AG04450 (cell line): ENCODE measurements around the gene IL12RB2. TPM values are rescaled to one million over a fixed set of nuclear protein-coding genes. Genes with fewer than 3 reads are reported as not detected.
"Not testable (repeated sequence)": the region's sequence is repeated elsewhere in the genome, so short reads cannot be mapped to it uniquely, and the experiment has no call there.

Source experiments
- CTCF ChIA-PET: fragments of 300-600, 350-600 bp; formaldehyde crosslinking; extraction: SDS; loops from one replicate; lab custom pipeline; 2022; ENCODE audit warnings: antibody characterized with exemption, inconsistent platforms; lab: Charles Lee
- POLR2A ChIA-PET: fragments of 350-600 bp; formaldehyde crosslinking; extraction: SDS; loops from one replicate; lab custom pipeline; 2021; ENCODE audit warnings: antibody characterized with exemption, inconsistent platforms; lab: Yijun Ruan, JAX
- DNase-seq: peaks from one replicate; pipeline ENCODE4 v3.0.0-alpha.2; 2011; ENCODE audit warnings: low read depth, low spot score
- H3K27ac ChIP-seq: one replicate; pipeline ENCODE4 v1.5.1; 2012; ENCODE audit warnings: low read depth, low read length, control low read depth
- H3K27me3 ChIP-seq: one replicate; pipeline ENCODE4 v1.6.0; 2012; ENCODE audit warnings: low read length; ENCODE audit not compliant: control insufficient read depth, insufficient read depth
- H3K4me3 ChIP-seq: 2 replicates; pipeline ENCODE4 v1.5.1; 2011; ENCODE audit warnings: mild to moderate bottlenecking, low read depth, low read length, control low read depth
- H3K9me3 ChIP-seq: 2 replicates; pipeline ENCODE4 v1.5.1; 2012; ENCODE audit warnings: low read length; ENCODE audit not compliant: control insufficient read depth, insufficient read depth
- polyA plus RNA-seq: library from polyadenylated mRNA; depleted of rRNA; stranded (reverse); fragments of >200 nt; gene quantifications from 2 replicates; pipeline ENCODE4 v1.2.3, GENCODE V29; 2011
- TF ChIP-seq, protein P1 (sequence below): IDR thresholded peaks from 2 replicates; pipeline ENCODE4 v1.5.1; 2011; ENCODE audit warnings: low read depth, low read length, control low read depth, inconsistent platforms

The IL12RB2 gene
- polyA plus RNA-seq, 1 experiment, result not detected

DNA sequence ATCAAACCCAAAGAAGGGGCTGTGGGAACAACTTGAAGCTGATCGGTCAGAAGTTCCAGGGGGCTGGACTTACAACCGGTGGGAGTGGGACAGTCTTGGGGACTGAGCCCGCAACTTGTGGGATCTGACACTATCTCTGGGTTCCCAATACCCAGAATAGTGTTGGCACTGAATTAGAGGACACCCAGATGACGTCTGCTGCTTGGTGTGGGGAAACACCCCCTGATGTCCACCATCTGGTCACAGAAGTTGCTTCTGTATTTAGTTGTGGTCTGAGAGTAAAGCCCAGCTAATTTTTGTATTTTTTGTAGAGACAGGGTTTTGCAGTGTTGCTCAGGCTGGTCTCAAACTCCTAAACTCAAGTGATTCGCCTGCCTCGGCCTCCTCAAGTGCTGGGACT is 93.8 kb downstream of the IL12RB2 start:
- TF ChIP-seq, protein P1, sequence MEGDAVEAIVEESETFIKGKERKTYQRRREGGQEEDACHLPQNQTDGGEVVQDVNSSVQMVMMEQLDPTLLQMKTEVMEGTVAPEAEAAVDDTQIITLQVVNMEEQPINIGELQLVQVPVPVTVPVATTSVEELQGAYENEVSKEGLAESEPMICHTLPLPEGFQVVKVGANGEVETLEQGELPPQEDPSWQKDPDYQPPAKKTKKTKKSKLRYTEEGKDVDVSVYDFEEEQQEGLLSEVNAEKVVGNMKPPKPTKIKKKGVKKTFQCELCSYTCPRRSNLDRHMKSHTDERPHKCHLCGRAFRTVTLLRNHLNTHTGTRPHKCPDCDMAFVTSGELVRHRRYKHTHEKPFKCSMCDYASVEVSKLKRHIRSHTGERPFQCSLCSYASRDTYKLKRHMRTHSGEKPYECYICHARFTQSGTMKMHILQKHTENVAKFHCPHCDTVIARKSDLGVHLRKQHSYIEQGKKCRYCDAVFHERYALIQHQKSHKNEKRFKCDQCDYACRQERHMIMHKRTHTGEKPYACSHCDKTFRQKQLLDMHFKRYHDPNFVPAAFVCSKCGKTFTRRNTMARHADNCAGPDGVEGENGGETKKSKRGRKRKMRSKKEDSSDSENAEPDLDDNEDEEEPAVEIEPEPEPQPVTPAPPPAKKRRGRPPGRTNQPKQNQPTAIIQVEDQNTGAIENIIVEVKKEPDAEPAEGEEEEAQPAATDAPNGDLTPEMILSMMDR, result no peak
- no peaks in the 10 kb centered on the region for H3K9me3 ChIP-seq
- no peaks in the 10 kb centered on the region for H3K27me3 ChIP-seq
- POLR2A ChIA-PET, result no interaction called here
- DNase-seq, result no peak
- CTCF ChIA-PET, result interaction anchor here (0.9 kb wide), 1 partner anchor 188 kb away, joined by 4 read pairs; no protein-coding TSS in a partner anchor
- H3K4me3 ChIP-seq, result no peak overlapping the region
- no peak overlapping the region for H3K27ac ChIP-seq

DNA sequence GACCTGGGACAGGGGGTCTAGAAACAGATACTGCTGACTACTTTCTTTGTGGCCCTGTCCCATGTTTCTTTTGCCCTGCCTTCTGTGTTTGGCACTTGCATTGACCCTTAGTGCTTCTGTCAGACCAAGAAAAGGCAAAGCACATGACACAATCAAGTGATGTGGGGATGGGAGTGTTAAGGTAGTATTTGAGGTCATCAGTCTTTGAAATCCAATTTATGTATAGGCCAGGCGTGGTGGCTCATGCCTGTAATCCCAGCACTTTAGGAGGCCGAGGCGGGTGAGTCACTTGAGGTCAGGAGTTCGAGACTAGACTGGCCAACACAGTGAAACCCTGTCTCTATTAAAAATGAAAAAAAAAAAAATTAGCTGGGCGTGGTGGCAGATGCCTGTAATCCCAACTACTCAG is 96.5 kb downstream of the IL12RB2 start:
- Histone ChIP-seq H3K27me3 (no peaks in the 10 kb centered on the region), H3K9me3 (no peaks in the 10 kb centered on the region), H3K27ac (no peak overlapping the region), H3K4me3 (no peak overlapping the region)
- POLR2A ChIA-PET, result no interaction called here
- CTCF ChIA-PET, result no interaction called here
- TF ChIP-seq, protein P1, result no peak
- no peak for DNase-seq

DNA sequence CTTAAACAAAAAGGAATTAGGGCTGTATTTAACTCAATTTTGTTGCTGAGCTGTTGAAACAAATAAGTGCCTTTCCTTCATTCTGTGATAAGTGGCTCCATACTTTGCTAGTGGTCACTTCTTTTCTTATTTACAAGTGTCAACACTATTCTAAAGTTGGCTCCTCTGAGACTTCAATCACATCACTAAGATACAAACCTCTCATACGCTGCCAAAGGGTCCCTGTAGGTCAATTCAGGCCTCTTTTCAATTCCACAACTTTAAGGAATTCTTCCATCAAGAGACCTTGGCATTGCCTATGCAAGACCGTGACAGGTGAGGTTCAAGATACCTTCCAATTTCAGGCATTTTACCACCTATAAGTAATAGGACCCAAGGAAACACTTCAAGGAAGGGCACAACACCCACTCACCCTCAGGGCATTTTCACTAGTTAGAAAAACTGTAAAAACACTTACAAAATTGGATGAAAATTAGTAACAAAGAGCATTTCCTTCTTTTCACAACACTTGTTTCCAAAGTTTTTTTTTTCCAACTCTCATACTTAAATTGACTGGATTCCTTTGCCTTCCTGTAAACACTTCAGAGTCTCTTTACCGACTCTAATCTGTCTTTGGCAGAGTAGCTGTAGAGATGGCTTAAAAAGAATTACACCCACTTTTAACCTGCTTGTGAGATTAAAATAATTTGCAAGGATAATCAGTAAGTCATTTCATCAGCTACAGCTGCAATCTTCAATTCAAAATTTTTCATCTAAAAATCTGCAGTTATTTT is 98.0 kb downstream of the IL12RB2 start:
- Histone ChIP-seq H3K27me3 (no peaks in the 10 kb centered on the region), H3K4me3 (no peak overlapping the region), H3K27ac (no peak overlapping the region), H3K9me3 (no peaks in the 10 kb centered on the region)
- no peak for DNase-seq
- TF ChIP-seq, protein P1, result no peak
- CTCF ChIA-PET, result interaction anchor here (0.6 kb wide), 1 partner anchor 363 kb away, joined by 3 read pairs; no protein-coding TSS in a partner anchor
- POLR2A ChIA-PET, result no interaction called here

DNA sequence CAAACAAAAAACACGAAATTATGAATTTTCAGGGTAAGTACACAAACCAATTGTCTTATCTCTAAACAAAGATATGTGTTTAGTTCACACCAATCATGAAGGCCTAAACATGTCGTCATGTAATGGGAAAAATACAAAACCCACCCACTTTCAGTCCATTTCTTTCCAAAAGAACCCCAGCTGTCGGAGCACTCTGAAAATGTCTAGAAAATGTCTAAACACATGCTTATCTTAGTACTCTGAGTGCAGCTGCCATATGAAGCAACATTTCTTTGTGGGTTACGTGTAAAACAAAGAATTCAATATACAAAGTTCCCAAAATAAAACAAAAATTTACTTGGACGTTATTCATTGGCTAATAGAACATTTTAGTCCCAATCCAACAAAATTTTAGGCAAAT is 99.8 kb downstream of the IL12RB2 start:
- POLR2A ChIA-PET, result interaction anchor here (0.7 to 1.8 kb wide), 3 partner anchors 22 to 354 kb away, joined by 3 to 4 read pairs (median 3); partner anchors contain the start of gene SLC35D1
- Histone ChIP-seq H3K9me3 (no peaks in the 10 kb centered on the region), H3K4me3 (no peak overlapping the region), H3K27me3 (no peaks in the 10 kb centered on the region), H3K27ac (peak overlapping the region; percentile 33)
- DNase-seq, result peak; percentile 54
- TF ChIP-seq, protein P1, result no peak
- CTCF ChIA-PET, result interaction anchor here (1.1 kb wide), 1 partner anchor 18 kb away, joined by 3 read pairs; no protein-coding TSS in a partner anchor

DNA sequence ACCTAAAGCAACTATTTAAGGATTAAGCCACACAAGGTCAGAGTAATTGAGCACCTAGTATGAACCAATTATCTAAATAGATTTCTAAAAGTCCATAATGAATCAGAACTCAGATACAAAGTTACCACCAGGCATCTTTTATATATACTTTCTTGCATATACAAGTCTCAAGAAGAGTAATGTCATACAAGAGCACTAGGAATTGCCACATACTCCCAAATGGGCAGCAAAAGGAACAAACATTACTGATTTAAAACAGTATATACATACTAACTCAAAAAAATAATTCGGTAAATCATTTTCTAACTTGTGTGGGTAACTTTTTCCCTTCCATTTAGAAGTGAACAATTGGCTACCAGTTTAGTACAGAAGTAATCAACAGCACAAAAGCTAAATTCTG is 100.5 kb downstream of the IL12RB2 start:
- Histone ChIP-seq H3K9me3 (no peaks in the 10 kb centered on the region), H3K27me3 (no peaks in the 10 kb centered on the region), H3K27ac (no peak overlapping the region), H3K4me3 (no peak overlapping the region)
- no peak for DNase-seq
- ChIA-PET CTCF (interaction anchor here (0.6 to 1.1 kb wide), 3 partner anchors 17 to 95 kb away, joined by 3 read pairs; no protein-coding TSS in a partner anchor), POLR2A (interaction anchor here (0.9 to 1.8 kb wide), 3 partner anchors 11 to 355 kb away, joined by 3 to 4 read pairs (median 3); partner anchors contain the start of gene SLC35D1)
- TF ChIP-seq, protein P1, result no peak

DNA sequence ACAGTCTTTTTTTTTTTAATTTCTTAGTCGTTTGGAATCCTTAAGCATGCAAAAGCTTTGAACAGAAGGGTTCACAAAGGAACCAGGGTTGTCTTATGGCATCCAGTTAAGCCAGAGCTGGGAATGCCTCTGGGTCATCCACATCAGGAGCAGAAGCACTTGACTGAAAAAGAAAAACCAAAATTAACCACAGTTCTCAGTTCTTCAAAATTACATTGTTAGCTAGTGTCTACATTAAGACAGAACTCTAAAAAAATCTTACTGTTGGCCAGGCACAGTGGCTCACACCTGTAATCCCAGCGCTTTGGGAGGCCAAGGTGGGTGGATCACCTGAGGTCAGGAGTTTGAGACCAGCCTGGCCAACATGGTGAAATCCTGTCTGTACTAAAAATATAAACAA is 105.4 kb downstream of the IL12RB2 start:
- DNase-seq, H3K27me3 ChIP-seq, H3K27ac ChIP-seq, H3K9me3 ChIP-seq, H3K4me3 ChIP-seq, POLR2A ChIA-PET: not testable (repeated sequence)
- CTCF ChIA-PET, result interaction anchor here (1.1 kb wide), 1 partner anchor 65 kb away, joined by 7 read pairs; no protein-coding TSS in a partner anchor
